K562 (cell line): Measurements from ENCODE around the gene CECR2. TPM values are rescaled to one million over a fixed set of nuclear protein-coding genes. Genes with fewer than 3 reads are reported as not detected.

Experiments
- ATF7 ChIP-seq: fragments of 450-650 bp; IDR thresholded peaks from 2 replicates; pipeline ENCODE4 v1.7.1; 2014; ENCODE audit warnings: mild to moderate bottlenecking, moderate library complexity
- DPF2 ChIP-seq: fragments of 450-650 bp; IDR thresholded peaks from 2 replicates; pipeline ENCODE4 v1.6.1; 2016
- ERF ChIP-seq: fragments of 450-650 bp; formaldehyde crosslinking; IDR thresholded peaks from 2 replicates; pipeline ENCODE4 v1.4.0; 2020; ENCODE audit warnings: mild to moderate bottlenecking, mixed read lengths
- ETV1 ChIP-seq: fragments of 450-650 bp; conservative IDR thresholded peaks from 2 replicates; pipeline ENCODE4 v1.6.1; 2016; ENCODE audit warnings: missing genetic modification characterization, control low read depth, low read depth, missing compliant biosample characterization
- FOXM1 ChIP-seq, 2 experiments: fragments of 450-650 bp in 1 of 2; sonication (generic) in 1 of 2; formaldehyde crosslinking in 1 of 2; IDR thresholded peaks; 2 replicates each; pipeline versions ENCODE4 v1.6.1 to v1.9.0; 2017 to 2022; ENCODE audit warnings: low read depth in 2 of 2, mild to moderate bottlenecking in 2 of 2, missing genetic modification reagents in 1 of 2, moderate library complexity in 1 of 2
- GATA2 ChIP-seq: sonication (generic); formaldehyde crosslinking; IDR thresholded peaks from 2 replicates; pipeline ENCODE4 v1.4.0; 2020; ENCODE audit warnings: mild to moderate bottlenecking, missing genetic modification reagents
- HNRNPL ChIP-seq: fragments of 200-400 bp; formaldehyde crosslinking; IDR thresholded peaks from 2 replicates; pipeline ENCODE4 v1.6.1; 2017; ENCODE audit warnings: low read depth, mild to moderate bottlenecking, low read length
- LEF1 ChIP-seq: fragments of 450-650 bp; IDR thresholded peaks from 2 replicates; pipeline ENCODE4 v1.6.1; 2016; ENCODE audit warnings: mild to moderate bottlenecking
- TEAD4 ChIP-seq, 2 experiments: sonication (generic) in 1 of 2; formaldehyde crosslinking in 1 of 2; IDR thresholded peaks; 2 replicates each; pipeline versions ENCODE4 v1.6.1 to v1.8.0; 2012 to 2022; ENCODE audit warnings: borderline replicate concordance in 1 of 2, inconsistent platforms in 1 of 2, low read length in 1 of 2, mild to moderate bottlenecking in 1 of 2, missing genetic modification reagents in 1 of 2
- ZNF384 ChIP-seq: IDR thresholded peaks from 2 replicates; pipeline ENCODE4 v1.6.1; 2012; ENCODE audit warnings: low read depth, low read length, improper control_type of control experiment
- ZNF561 ChIP-seq: fragments of 450-650 bp; formaldehyde crosslinking; conservative IDR thresholded peaks from 2 replicates; pipeline ENCODE4 v1.4.0; 2020; ENCODE audit warnings: mild to moderate bottlenecking, moderate library complexity
- ZNF583 ChIP-seq: fragments of 250-450 bp; sonication (Bioruptor Pico); IDR thresholded peaks from 2 replicates; pipeline ENCODE4 v1.4.0; 2020
- ZNF699 ChIP-seq: fragments of 250-450 bp; sonication (Bioruptor Pico); IDR thresholded peaks from 2 replicates; pipeline ENCODE4 v1.8.0; 2021; ENCODE audit warnings: mild to moderate bottlenecking, moderate library complexity; ENCODE audit not compliant: insufficient replicate concordance
- polyA plus RNA-seq, 8 experiments: library from polyadenylated mRNA; depleted of rRNA in 4 of 8; stranded (reverse) in 5 of 8; unstranded in 3 of 8; fragments of >200 nt; fragmentation: Nextera tagmentation in 2 of 8; fragmentation: Illumina TruSeq in 1 of 8; extraction: Ambion mirVana in 2 of 8; extraction: Trizol in 1 of 8; gene quantifications; 2 replicates each; pipeline versions ENCODE4 v1.2.1 to v1.2.3, GENCODE V29; 2011 to 2014; ENCODE audit warnings: inconsistent platforms in 1 of 8, missing spikeins in 1 of 8
- total RNA-seq, 7 experiments: library from RNA; depleted of rRNA in 6 of 7; stranded (reverse); fragments of >200 nt in 6 of 7; fragmentation: Illumina TruSeq in 2 of 7; extraction: Trizol in 2 of 7; gene quantifications; 2 replicates each; pipeline versions ENCODE4 v1.2.1 to v1.2.3, GENCODE V29; 2011 to 2021; ENCODE audit warnings: low replicate concordance in 1 of 7
- TF ChIP-seq, protein P1 (sequence below): fragments of 450-650 bp; IDR thresholded peaks from 2 replicates; pipeline ENCODE4 v1.7.1; 2018; ENCODE audit warnings: mild to moderate bottlenecking, low read depth; ENCODE audit not compliant: partially characterized antibody
- TF ChIP-seq, protein P2 (sequence below), 2 experiments: fragments of 450-650 bp; IDR thresholded peaks; 2 replicates each; pipeline ENCODE4 v1.6.1; 2016; ENCODE audit warnings: mild to moderate bottlenecking in 2 of 2, borderline replicate concordance in 1 of 2, low read depth in 1 of 2, moderate library complexity in 1 of 2
- TF ChIP-seq, protein P3 (sequence below): fragments of 250-450 bp; sonication (Bioruptor Pico); IDR thresholded peaks from 2 replicates; pipeline ENCODE4 v1.5.1; 2021; ENCODE audit warnings: mild to moderate bottlenecking

The CECR2 gene
- total and polyA plus RNA-seq, 9 of the 15 experiments (the other 6 are each of a cell fraction or from before 2014, with no cell fraction given), result 0.01 to 1.00 (median 0.27) TPM

DNA sequence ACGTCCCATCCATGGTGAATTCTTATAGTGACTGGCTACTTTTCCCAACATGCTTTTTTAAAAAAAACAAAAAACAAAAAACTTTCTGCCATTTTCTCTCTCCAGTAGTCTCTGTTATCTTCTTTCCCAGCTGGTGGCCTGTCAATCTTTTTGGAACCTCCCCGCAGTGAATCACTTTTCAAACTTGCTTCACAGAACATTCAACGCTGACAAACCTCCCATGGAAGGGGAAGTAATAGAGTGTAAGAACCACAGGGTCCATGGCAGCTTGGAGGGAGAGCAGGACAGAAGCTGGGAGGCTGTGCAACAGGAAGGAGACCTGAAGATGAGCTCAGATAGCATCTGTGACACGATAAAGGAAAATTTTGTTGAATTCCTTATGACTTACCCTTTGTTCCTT is 9.8 kb upstream of the CECR2 start (continued):
- TF ChIP-seq, protein P1, sequence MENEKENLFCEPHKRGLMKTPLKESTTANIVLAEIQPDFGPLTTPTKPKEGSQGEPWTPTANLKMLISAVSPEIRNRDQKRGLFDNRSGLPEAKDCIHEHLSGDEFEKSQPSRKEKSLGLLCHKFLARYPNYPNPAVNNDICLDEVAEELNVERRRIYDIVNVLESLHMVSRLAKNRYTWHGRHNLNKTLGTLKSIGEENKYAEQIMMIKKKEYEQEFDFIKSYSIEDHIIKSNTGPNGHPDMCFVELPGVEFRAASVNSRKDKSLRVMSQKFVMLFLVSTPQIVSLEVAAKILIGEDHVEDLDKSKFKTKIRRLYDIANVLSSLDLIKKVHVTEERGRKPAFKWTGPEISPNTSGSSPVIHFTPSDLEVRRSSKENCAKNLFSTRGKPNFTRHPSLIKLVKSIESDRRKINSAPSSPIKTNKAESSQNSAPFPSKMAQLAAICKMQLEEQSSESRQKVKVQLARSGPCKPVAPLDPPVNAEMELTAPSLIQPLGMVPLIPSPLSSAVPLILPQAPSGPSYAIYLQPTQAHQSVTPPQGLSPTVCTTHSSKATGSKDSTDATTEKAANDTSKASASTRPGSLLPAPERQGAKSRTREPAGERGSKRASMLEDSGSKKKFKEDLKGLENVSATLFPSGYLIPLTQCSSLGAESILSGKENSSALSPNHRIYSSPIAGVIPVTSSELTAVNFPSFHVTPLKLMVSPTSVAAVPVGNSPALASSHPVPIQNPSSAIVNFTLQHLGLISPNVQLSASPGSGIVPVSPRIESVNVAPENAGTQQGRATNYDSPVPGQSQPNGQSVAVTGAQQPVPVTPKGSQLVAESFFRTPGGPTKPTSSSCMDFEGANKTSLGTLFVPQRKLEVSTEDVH, result no peak
- TF ChIP-seq LEF1, result peak; percentile 44; the same call in 1 of the 2 replicates
- TF ChIP-seq ERF, result no peak
- TF ChIP-seq FOXM1 (IDR thresholded peaks at IDR 0.05; ENCODE audit: low read depth), result peak; percentile 57; the same call in 1 of the 2 replicates
- no peak for TF ChIP-seq FOXM1 (CRISPR knock-in tag; IDR thresholded peaks at IDR 0.05; ENCODE audit: low read depth)
- TF ChIP-seq GATA2 (CRISPR knock-in tag), result peak; percentile 56
- no peak for TF ChIP-seq ZNF699
- TF ChIP-seq ZNF384, result peak; percentile 77
- no peak for TF ChIP-seq HNRNPL
- peak; percentile 89 for TF ChIP-seq DPF2
- TF ChIP-seq ZNF561, result no peak
- TF ChIP-seq TEAD4 (IDR thresholded peaks at IDR 0.05; ENCODE audit: low read length), result peak; percentile 70
- TF ChIP-seq TEAD4 (CRISPR knock-in tag; IDR thresholded peaks at IDR 0.05; ENCODE audit: borderline replicate concordance), result no peak
- TF ChIP-seq ATF7, result peak; percentile 44; the same call in 1 of the 2 replicates
- TF ChIP-seq, protein P2, sequence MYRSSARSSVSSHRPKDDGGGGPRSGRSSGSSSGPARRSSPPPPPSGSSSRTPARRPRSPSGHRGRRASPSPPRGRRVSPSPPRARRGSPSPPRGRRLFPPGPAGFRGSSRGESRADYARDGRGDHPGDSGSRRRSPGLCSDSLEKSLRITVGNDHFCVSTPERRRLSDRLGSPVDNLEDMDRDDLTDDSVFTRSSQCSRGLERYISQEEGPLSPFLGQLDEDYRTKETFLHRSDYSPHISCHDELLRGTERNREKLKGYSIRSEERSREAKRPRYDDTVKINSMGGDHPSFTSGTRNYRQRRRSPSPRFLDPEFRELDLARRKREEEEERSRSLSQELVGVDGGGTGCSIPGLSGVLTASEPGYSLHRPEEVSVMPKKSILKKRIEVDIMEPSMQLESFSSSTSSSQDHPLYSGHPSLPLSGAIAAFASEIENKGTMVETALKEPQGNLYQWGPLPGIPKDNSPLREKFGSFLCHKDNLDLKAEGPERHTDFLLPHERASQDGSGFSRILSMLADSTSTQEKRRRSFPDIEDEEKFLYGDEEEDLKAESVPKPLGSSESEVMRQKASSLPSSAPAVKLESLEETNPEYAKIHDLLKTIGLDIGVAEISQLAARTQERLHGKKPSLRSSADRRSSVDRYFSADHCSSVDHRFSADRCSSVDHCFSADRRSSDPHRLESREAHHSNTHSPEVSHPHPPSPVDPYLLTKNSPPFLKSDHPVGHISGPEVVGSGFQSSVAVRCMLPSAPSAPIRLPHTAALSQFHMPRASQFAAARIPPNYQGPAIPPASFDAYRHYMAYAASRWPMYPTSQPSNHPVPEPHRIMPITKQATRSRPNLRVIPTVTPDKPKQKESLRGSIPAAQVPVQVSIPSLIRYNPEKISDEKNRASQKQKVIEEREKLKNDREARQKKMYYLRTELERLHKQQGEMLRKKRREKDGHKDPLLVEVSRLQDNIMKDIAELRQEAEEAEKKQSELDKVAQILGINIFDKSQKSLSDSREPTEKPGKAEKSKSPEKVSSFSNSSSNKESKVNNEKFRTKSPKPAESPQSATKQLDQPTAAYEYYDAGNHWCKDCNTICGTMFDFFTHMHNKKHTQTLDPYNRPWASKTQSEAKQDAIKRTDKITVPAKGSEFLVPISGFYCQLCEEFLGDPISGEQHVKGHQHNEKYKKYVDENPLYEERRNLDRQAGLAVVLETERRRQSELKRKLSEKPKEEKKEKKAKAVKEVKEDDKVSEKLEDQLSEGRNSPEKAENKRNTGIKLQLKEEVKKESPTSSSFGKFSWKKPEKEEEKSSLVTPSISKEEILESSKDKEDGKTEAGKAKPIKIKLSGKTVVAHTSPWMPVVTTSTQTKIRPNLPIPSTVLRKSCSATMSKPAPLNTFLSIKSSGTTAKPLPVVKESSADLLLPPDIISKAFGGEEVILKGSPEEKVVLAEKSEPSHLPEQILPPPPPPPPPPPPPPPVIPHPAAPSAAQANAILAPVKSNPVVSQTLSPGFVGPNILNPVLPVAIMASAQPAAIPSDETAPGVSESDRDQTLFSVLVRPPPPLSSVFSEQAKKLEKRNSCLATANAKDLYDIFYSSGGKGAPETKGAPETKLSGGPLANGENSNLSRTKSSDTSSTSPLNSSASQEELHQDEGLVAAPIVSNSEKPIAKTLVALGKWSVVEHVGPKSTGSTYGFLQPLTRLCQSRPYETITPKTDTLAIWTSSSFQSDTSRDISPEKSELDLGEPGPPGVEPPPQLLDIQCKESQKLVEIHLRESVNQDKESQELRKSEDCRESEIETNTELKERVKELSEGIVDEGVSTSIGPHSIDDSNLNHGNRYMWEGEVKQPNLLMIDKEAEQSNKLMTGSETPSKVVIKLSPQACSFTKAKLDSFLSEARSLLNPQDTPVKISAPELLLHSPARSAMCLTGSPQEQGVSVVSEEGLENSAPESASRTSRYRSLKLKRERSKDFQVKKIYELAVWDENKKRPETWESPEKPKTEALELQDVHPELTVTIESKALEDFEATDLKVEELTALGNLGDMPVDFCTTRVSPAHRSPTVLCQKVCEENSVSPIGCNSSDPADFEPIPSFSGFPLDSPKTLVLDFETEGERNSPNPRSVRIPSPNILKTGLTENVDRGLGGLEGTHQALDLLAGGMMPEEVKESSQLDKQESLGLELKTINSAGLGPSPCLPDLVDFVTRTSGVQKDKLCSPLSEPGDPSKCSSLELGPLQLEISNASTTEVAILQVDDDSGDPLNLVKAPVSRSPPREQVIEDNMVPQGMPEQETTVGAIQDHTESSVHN (IDR thresholded peaks at IDR 0.05; ENCODE audit: borderline replicate concordance in 1 of 2, low read depth in 1 of 2), result no peak
- no peak for TF ChIP-seq ZNF583 (CRISPR knock-in tag)
- TF ChIP-seq ETV1 (tag), result peak; percentile 32; the same call in 1 of the 2 replicates
- TF ChIP-seq, protein P3, sequence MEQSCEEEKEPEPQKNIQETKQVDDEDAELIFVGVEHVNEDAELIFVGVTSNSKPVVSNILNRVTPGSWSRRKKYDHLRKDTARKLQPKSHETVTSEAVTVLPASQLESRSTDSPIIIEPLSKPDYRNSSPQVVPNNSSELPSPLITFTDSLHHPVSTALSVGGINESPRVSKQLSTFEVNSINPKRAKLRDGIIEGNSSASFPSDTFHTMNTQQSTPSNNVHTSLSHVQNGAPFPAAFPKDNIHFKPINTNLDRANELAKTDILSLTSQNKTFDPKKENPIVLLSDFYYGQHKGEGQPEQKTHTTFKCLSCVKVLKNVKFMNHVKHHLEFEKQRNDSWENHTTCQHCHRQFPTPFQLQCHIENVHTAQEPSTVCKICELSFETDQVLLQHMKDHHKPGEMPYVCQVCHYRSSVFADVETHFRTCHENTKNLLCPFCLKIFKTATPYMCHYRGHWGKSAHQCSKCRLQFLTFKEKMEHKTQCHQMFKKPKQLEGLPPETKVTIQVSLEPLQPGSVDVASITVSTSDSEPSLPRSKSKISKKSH, result no peak
